HG03108 (cell line): ENCODE results near the gene AUH.

Experiments
- ATAC-seq: cut with Tn5 transposase; IDR thresholded peaks from one replicate; pipeline ENCODE4 v1.9.1; 2021; ENCODE audit warnings: moderate library complexity; ENCODE audit not compliant: unreplicated experiment

The AUH gene

DNA sequence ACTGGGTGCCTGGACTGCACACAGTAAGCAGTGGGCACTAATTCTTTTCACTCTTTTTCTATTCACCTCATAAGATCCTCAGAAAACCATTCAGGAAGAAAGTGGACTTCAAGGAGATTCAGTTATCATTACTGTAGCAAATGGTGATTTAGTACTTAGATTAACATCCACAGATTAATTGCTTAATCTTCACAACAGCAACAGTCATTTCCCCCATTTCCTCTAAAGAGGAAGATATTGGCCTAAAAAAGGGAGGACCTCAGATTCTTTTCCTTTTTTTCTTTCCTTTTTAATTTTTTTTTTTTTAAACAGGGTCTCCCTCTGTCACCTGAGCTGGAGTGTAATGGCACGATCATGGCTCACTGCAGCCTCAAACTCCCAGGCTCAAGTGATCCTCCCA, 64.4 kb downstream of the AUH start:
- no peak for ATAC-seq

GRCh38 chr9:91296354-91296753, 65.4 kb downstream of the AUH start:
- no peak for ATAC-seq

GRCh38 chr9:91295357-91295756, 66.4 kb downstream of the AUH start:
- no peak for ATAC-seq

GRCh38 chr9:91291866-91292265, 69.9 kb downstream of the AUH start:
- ATAC-seq = no peak

GRCh38 chr9:91289244-91289643, 72.5 kb downstream of the AUH start:
- ATAC-seq = no peak

- ATAC-seq = no peak
These were observed 75.9 kb downstream of the AUH start for GRCh38 chr9:91285729-91286353.

DNA sequence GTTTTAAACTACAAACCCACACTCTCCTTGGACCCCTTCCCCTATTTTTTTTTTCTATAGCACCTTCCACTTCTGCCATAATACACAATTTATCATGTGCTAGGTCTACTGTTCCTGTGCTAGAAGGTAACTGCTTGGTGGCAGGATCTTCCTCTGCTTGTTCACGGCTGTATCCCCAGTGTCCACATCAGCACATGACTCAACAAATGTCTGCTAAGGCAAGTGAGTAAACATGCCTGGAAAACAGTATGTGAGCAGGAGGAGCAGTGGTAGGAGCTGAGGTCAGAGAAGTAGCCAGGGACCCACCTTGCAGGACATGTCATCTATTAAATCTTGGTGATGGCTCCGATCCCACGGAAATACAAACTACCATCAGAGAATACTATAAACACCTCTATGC, 79.4 kb downstream of the AUH start:
- no peak for ATAC-seq

- no peak for ATAC-seq
These were observed 82.2 kb downstream of the AUH start for GRCh38 chr9:91279296-91280204.

GRCh38 chr9:91276513-91276912, 85.2 kb downstream of the AUH start:
- ATAC-seq = no peak

GRCh38 chr9:91275655-91276054, 86.1 kb downstream of the AUH start:
- no peak for ATAC-seq

- no peak for ATAC-seq
These were observed 86.7 kb downstream of the AUH start for GRCh38 chr9:91274949-91275492.

DNA sequence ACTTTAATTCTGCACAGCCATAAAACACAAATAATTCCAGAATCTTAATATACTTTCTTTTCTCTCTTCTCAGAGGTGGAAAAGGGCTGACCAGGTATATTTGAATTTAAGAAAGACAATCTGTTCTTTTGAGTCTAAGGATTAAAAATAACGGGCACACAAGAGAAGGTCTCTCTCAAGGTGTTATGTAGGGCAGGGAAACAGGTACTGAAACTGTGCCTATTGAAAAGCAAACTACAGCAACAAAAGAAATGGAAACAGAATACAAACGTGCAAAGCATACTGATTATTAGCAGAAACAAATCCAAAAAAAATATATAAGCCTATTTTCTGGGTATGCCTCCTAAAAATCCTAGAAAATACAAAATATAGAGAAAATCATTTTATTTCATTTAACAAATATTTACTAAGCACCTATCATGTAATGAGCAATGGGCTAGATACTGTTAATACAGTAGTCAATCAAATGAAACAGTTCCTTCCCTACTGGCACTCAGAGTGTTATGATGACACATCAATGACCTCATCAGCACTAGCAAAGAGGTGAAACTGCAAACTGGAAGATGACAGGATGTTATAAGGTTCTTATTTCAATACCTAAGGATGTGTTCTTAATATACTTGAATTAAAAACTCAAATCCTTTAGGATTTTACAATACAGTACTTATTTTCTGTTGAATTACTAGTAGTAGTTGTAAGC, 87.7 kb downstream of the AUH start:
- ATAC-seq = no peak

GRCh38 chr9:91271156-91271555, 90.6 kb downstream of the AUH start:
- no peak for ATAC-seq

- ATAC-seq = no peak
These were observed 91.7 kb downstream of the AUH start for GRCh38 chr9:91269907-91270491.

DNA sequence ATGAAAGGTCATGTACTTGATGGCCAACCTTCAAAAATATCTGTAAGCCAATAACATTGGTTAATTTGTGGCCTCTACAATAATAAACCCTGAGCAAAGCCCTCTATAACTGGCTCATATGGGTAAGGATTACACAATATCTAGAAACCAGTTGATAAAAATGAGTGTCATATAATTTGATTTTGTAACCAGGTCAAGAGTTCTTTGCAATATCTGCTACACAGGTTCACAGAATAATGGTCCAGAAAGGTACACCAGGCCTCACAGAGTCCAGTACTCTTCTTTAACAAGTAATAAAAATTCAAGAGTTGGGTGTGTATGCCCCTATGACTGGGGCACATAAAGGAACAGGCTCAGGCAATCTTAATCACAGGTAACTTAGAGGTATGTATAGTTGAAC, 95.3 kb downstream of the AUH start:
- no peak for ATAC-seq

GRCh38 chr9:91265514-91265913, 96.2 kb downstream of the AUH start:
- ATAC-seq = no peak

- ATAC-seq = no peak
These were observed 100.3 kb downstream of the AUH start for GRCh38 chr9:91261417-91261816.

DNA sequence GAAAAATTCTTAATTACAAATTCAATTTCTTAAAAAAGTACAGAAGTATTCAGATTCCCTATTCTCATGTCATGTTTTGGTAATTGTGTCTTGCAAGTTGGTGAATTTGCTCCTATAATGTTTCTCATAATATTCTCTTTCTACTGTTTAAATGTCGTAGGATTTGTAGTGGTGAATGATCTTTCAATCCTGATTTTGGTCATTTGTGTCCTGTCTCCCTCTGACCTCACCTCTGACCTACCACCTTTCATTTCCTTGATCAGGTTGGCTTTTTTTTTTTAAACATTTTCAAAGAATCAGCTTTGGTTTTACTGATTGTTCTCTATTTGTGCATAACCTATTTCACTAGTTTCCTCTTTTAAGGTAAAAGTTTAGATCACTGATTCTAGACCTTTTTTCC, 102.6 kb downstream of the AUH start:
- ATAC-seq = no peak

DNA sequence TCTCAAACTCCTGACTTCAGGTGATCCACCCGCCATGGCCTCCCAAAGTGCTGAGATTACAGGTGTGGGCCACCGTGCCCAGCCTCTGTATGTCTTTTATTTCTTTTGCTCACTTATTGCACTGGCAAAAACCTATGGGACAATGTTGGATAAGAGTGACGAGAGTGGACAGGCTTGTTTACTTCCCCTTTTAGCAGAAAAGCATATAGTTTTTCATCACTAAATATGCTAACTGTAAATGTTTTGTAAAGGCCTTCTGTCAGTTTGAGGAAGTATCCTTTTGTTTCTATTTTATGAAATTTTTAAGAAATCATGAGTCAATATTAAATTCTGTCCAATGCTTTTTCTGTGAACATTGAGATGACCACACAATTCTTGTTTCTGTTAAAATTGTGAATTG, 103.3 kb downstream of the AUH start:
- no peak for ATAC-seq

GRCh38 chr9:91256235-91256634, 105.5 kb downstream of the AUH start:
- ATAC-seq = no peak

DNA sequence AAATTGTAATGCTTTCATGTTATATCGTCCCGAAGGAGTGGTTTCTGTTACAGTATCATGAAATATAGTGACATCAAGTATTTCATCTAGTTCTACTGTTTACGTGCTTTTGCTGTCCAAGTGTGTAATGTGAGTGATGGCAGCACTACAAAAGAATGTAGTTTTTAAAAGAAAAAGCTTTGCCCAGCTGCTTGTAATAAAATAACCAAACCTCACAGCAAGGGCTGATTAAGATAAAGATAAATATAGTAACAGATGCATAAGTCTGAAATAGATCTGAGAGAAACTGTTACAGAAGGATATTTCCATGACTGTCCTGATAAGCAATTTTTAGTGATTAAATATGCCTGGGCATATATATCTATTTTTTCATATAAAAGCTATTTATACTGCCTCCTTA, 106.4 kb downstream of the AUH start:
- ATAC-seq = no peak
